Adrenal gland (tissue), 12 donors: ENCODE data around the gene ALCAM. TPM values are rescaled to one million over a fixed set of nuclear protein-coding genes. Genes with fewer than 3 reads are reported as not detected.
"Not testable (repeated sequence)": the region's sequence is repeated elsewhere in the genome, so short reads cannot be mapped to it uniquely, and the experiment has no call there.

Experiments used
- DNase-seq, 7 donors: peaks; one replicate each; pipeline ENCODE4 v3.0.0-alpha.2; 2019 to 2020
- H3K27ac ChIP-seq, 5 donors: fragments of 200-600 bp; sonication (generic) in 4 of 5; 1 replicate in 3 of 5; 2 replicates in 2 of 5; pipeline versions ENCODE4 v1.5.1 to v1.8.0; 2016 to 2020; ENCODE audit warnings: mild to moderate bottlenecking in 1 of 5
- H3K27me3 ChIP-seq: fragments of 200-600 bp; 2 replicates; pipeline ENCODE4 v1.8.0; 2021
- H3K36me3 ChIP-seq, 2 donors: fragments of 200-600 bp; replicated peaks in 1 of 2; 1 replicate in 1 of 2; 2 replicates in 1 of 2; pipeline versions ENCODE4 v1.5.1 to v1.8.0; 2018 to 2022
- H3K4me1 ChIP-seq, 2 donors: fragments of 200-600 bp; replicated peaks in 1 of 2; 1 replicate in 1 of 2; 2 replicates in 1 of 2; pipeline versions ENCODE4 v1.5.1 to v1.8.0; 2018 to 2021
- H3K4me3 ChIP-seq, 4 donors: fragments of 200-600 bp; sonication (generic) in 3 of 4; one replicate each; pipeline ENCODE4 v1.5.1; 2016 to 2018
- H3K9me3 ChIP-seq, 3 donors: fragments of 200-600 bp; sonication (generic) in 1 of 3; replicated peaks in 1 of 3; 1 replicate in 2 of 3; 2 replicates in 1 of 3; pipeline versions ENCODE4 v1.5.1 to v1.8.0; 2016 to 2021
- POLR2A ChIP-seq, 2 donors: fragments of 450-650 bp; IDR thresholded peaks; one replicate each; pipeline ENCODE4 v1.6.1; 2017; ENCODE audit warnings: antibody characterized with exemption in 2 of 2, mild to moderate bottlenecking in 2 of 2, moderate library complexity in 1 of 2
- WGBS, 4 donors: extraction: QIAGEN DNeasy Blood & Tissue Kit in 2 of 4; methylation state at CpG; one replicate each; pipeline versions ENCODE4 v1.1.5 to v1.1.7; 2013 to 2017; 5-methylcytosine and 5-hydroxymethylcytosine counted together
- intact Hi-C, 2 donors: fragments of 100-400 bp; cut with DNase I; formaldehyde crosslinking; loops; one replicate each; pipeline versions ENCODE4 v1.14.1 to v1.15.0; 2022 to 2023
- polyA plus RNA-seq, 3 donors: library from polyadenylated mRNA; stranded (reverse); fragments of 200-250 nt in 2 of 3; fragments of 350-450 nt in 1 of 3; fragmentation: Illumina TruSeq in 1 of 3; extraction: RNeasy Lipid Tissue Mini Kit (QIAGEN cat#74804) in 1 of 3; gene quantifications; one replicate each; pipeline ENCODE4 v1.2.3, GENCODE V29; 2013 to 2014
- total RNA-seq, 9 donors: library from RNA; depleted of rRNA in 4 of 9; stranded (reverse); fragments of >200 nt in 4 of 9; fragments of 120-200 nt in 1 of 9; fragmentation: NEBNext Ultra II Directional in 1 of 9; extraction: Animal tissue kit (Norgen Biotek cat#: 25700) in 1 of 9; gene quantifications; one replicate each; pipeline versions ENCODE4 v1.1.0 to v1.2.4, GENCODE V29; 2013 to 2023
- TF ChIP-seq, protein P1 (sequence below), 6 experiments: fragments of 450-650 bp in 4 of 6; fragments of 200-600 bp in 2 of 6; sonication (generic) in 1 of 6; IDR thresholded peaks; 1 replicate in 5 of 6; 2 replicates in 1 of 6; pipeline versions ENCODE4 v1.5.1 to v1.8.0; 2016 to 2021; ENCODE audit warnings: antibody characterized with exemption in 6 of 6, mild to moderate bottlenecking in 2 of 6, moderate library complexity in 1 of 6
- donor health status: healthy with polysubstance abuse.
- donor health status: Bipolar disorder and iron deficiency.
- donor health status: DM: yes; HTN: yes; CAD: no.
- donor health status: DM: no; HTN: no; CAD: no.
- donor health status: DM: no; HTN: no; CAD: no.
- donor health status: DM: yes; HTN: yes; CAD: no.

Gene ALCAM
- total and polyA plus RNA-seq, 12 donors = 9.1 to 64.1 (median 23.9) TPM

DNA sequence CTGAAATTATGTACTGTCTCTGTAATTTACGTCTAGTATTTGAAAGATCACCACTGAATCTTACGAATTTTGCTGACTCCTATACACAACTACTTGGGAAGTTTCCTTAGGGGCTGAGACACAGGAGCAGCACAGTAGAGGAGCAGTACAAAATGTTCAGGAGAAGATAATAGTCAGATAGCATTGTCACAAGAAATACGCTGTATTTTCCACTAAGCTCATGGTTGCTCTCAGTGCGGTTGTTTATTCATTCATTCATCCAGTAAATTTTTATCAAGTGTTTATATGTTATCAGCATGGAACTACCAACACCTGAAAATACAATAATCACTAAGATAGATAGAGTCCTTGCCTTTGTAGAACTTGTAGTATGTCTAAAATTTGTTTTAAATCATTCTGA lies 34.5 kb downstream of the ALCAM start:
- no peak for DNase-seq
- no peak for TF ChIP-seq POLR2A (IDR thresholded peaks at IDR 0.05)
- TF ChIP-seq, protein P1, sequence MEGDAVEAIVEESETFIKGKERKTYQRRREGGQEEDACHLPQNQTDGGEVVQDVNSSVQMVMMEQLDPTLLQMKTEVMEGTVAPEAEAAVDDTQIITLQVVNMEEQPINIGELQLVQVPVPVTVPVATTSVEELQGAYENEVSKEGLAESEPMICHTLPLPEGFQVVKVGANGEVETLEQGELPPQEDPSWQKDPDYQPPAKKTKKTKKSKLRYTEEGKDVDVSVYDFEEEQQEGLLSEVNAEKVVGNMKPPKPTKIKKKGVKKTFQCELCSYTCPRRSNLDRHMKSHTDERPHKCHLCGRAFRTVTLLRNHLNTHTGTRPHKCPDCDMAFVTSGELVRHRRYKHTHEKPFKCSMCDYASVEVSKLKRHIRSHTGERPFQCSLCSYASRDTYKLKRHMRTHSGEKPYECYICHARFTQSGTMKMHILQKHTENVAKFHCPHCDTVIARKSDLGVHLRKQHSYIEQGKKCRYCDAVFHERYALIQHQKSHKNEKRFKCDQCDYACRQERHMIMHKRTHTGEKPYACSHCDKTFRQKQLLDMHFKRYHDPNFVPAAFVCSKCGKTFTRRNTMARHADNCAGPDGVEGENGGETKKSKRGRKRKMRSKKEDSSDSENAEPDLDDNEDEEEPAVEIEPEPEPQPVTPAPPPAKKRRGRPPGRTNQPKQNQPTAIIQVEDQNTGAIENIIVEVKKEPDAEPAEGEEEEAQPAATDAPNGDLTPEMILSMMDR (IDR thresholded peaks at IDR 0.05) = no peak
- Histone ChIP-seq H3K4me3 (no peak overlapping the region), H3K36me3 (no peaks in the 10 kb centered on the region), H3K9me3 (no peaks in the 10 kb centered on the region), H3K4me1 (no peaks in the 10 kb centered on the region), H3K27ac (no peak overlapping the region), H3K27me3 (no peaks in the 10 kb centered on the region)
- intact Hi-C loops = no loop called here
- WGBS, 4 donors = 86 to 93% (median 91%) methylated on average over 4 of the region's 4 CpGs

DNA sequence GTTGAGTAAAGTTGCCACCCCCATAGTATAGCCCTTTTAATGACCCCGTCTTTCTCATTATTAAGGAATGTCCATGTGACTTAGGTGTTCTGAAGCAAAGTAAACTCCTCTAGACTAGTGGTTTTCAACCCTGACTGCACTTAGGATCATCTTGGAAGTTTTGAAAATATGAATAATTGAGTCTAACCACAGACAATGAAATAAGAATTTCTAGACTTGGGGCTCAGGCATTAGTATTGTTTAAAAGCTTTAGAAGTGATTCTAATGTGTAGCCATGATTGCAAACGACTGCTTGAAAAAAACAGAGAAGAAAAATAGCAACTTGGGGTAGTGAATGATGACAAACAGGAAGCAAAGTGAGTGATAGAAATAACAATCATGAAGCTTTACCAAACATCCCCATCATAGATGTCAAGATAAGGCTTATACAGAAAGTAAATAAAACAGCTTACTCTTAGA lies 35.0 kb downstream of the ALCAM start:
- WGBS, 4 donors = 84 to 91% (median 87%) methylated on average over 2 of the region's 2 CpGs
- H3K4me3 ChIP-seq = no peak overlapping the region
- H3K27ac ChIP-seq = no peak overlapping the region
- intact Hi-C loops = no loop called here
- TF ChIP-seq, protein P1 (IDR thresholded peaks at IDR 0.05) = no peak
- no peak for TF ChIP-seq POLR2A (IDR thresholded peaks at IDR 0.05)
- H3K27me3 ChIP-seq = no peaks in the 10 kb centered on the region
- no peaks in the 10 kb centered on the region for H3K9me3 ChIP-seq
- no peaks in the 10 kb centered on the region for H3K36me3 ChIP-seq
- no peak for DNase-seq
- H3K4me1 ChIP-seq = no peaks in the 10 kb centered on the region

DNA sequence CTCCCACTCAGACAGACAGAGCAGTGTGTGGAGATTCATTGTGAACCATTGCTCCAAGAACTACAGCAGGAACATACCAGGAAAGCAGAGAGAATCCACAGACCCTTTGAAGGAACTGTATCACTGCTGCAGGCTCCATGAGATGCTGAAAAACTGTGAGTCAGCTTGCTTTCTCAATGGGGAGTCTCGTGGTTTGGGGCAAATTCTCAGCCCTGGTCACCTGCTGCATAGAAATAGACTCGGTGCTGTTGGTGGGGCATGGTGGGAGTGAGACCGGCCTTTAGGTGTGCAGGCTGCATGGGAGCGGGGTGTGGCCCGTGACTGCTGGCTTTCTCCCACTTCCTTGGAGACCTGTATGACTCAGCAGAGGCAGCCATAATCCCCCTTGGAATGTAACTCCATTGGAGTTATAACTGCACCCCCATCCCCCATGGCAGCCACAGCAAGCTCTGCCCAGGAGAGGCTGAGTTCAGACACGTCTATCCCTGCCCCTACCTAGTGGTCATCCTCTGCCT lies 35.6 kb downstream of the ALCAM start:
- WGBS, 4 donors = 90 to 96% (median 94%) methylated on average over 5 to 6 of the region's 6 CpGs
- Histone ChIP-seq H3K27me3 (no peaks in the 10 kb centered on the region), H3K4me3 (no peak overlapping the region), H3K4me1 (no peaks in the 10 kb centered on the region), H3K9me3 (no peaks in the 10 kb centered on the region), H3K27ac (no peak overlapping the region), H3K36me3 (no peaks in the 10 kb centered on the region)
- intact Hi-C loops = no loop called here
- TF ChIP-seq, protein P1 (IDR thresholded peaks at IDR 0.05) = no peak
- TF ChIP-seq POLR2A (IDR thresholded peaks at IDR 0.05) = no peak
- no peak for DNase-seq

DNA sequence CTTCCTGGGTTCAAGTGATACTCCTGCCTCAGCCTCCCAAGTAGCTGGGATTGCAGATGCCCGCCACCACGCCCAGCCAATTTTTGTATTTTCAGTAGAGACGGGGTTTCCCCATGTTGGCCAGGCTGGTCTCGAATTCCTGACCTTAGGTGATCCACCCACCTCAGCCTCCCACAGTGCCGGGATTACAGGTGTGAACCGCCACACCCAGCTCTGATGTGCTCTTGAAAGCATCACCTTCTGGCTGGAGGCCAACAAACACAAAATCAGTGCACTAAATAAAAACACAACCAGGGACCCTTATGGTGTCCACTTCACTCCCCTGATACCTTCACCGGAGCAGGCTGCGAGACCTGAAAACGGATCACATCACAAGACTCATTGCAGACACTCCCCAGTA lies 36.3 kb downstream of the ALCAM start:
- H3K4me3 ChIP-seq, H3K9me3 ChIP-seq, DNase-seq, H3K27ac ChIP-seq, H3K27me3 ChIP-seq, intact Hi-C loops, H3K36me3 ChIP-seq, H3K4me1 ChIP-seq: not testable (repeated sequence)
- 89 to 92% (median 90%) methylated on average over 9 of the region's 9 CpGs for WGBS, 4 donors

DNA sequence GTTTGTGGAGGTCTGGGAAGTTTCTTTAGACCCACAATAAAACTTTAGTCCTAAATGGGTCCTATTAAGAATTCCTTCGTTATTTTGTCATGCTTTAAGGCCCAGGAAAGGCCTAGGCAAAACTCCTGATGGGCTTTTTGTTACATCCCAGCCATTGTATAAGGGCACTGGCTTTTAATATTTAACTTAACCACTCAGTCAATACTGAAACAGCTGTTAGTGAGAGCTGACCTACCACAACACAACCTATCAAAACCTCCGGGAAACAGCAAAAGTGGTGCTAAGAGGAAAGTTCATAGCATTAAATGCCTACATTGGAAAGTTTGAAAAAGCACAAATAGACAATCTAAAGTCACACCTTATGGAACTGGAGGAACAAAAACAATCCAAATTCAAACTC lies 39.6 kb downstream of the ALCAM start:
- H3K9me3 ChIP-seq = no peaks in the 10 kb centered on the region
- H3K4me1 ChIP-seq = no peaks in the 10 kb centered on the region
- TF ChIP-seq POLR2A (IDR thresholded peaks at IDR 0.05) = no peak
- TF ChIP-seq, protein P1 (IDR thresholded peaks at IDR 0.05) = no peak
- H3K27me3 ChIP-seq = no peaks in the 10 kb centered on the region
- no peaks in the 10 kb centered on the region for H3K36me3 ChIP-seq
- no peak overlapping the region for H3K27ac ChIP-seq
- 55 to 85% (median 79%) methylated on average over 2 of the region's 2 CpGs for WGBS, 4 donors
- no peak for DNase-seq
- intact Hi-C loops = no loop called here
- H3K4me3 ChIP-seq = no peak overlapping the region
